Liver (tissue), 9 donors: ENCODE data around the gene OTUD7B. TPM values are rescaled to one million over a fixed set of nuclear protein-coding genes. Genes with fewer than 3 reads are reported as not detected.
A peak's percentile ranks its signal among the peaks of the same experiment; 100 is the strongest.
"Not testable (repeated sequence)": the region's sequence is repeated elsewhere in the genome, so short reads cannot be mapped to it uniquely, and the experiment has no call there.

Experiments
- DNase-seq: peaks from one replicate; pipeline ENCODE4 v3.0.0-alpha.2; 2017; ENCODE audit warnings: low spot score
- H3K27ac ChIP-seq, 2 donors: one replicate each; pipeline ENCODE4 v1.7.0; 2013; ENCODE audit warnings: inconsistent platforms in 2 of 2, low read length in 2 of 2, control low read depth in 1 of 2, low read depth in 1 of 2, mild to moderate bottlenecking in 1 of 2
- H3K27me3 ChIP-seq, 4 donors: one replicate each; pipeline versions ENCODE4 v1.6.1 to v1.7.0; 2013; ENCODE audit warnings: low read length in 3 of 4, inconsistent platforms in 1 of 4, mild to moderate bottlenecking in 1 of 4, moderate library complexity in 1 of 4; ENCODE audit not compliant: control insufficient read depth in 4 of 4, insufficient read depth in 4 of 4
- H3K36me3 ChIP-seq, 4 donors: one replicate each; pipeline versions ENCODE4 v1.6.1 to v1.7.0; 2013; ENCODE audit warnings: low read length in 3 of 4, mild to moderate bottlenecking in 3 of 4, low read depth in 1 of 4, moderate library complexity in 1 of 4; ENCODE audit not compliant: control insufficient read depth in 4 of 4, insufficient read depth in 3 of 4
- H3K4me1 ChIP-seq, 4 donors: one replicate each; pipeline versions ENCODE4 v1.6.1 to v1.7.0; 2013; ENCODE audit warnings: low read length in 3 of 4, mild to moderate bottlenecking in 3 of 4, moderate library complexity in 1 of 4; ENCODE audit not compliant: control insufficient read depth in 4 of 4, insufficient read depth in 4 of 4
- H3K4me3 ChIP-seq, 3 donors: one replicate each; pipeline versions ENCODE4 v1.6.1 to v1.7.0; 2013; ENCODE audit warnings: low read length in 3 of 3, control low read depth in 1 of 3, low read depth in 1 of 3, mild to moderate bottlenecking in 1 of 3
- H3K9ac ChIP-seq, 2 donors: one replicate each; pipeline ENCODE4 v1.7.0; 2013; ENCODE audit warnings: low read length in 2 of 2, mild to moderate bottlenecking in 2 of 2, moderate library complexity in 2 of 2, control low read depth in 1 of 2, low read depth in 1 of 2
- H3K9me3 ChIP-seq, 4 donors: one replicate each; pipeline versions ENCODE4 v1.6.1 to v1.7.0; 2013; ENCODE audit warnings: low read length in 3 of 4; ENCODE audit not compliant: control insufficient read depth in 4 of 4
- ATF3 ChIP-seq: IDR thresholded peaks from 2 replicates; pipeline ENCODE4 v1.6.1; 2016; ENCODE audit warnings: antibody characterized with exemption
- CTCF ChIP-seq: fragments of 150-350 bp; IDR thresholded peaks from 2 replicates; pipeline ENCODE4 v1.5.1; 2017; ENCODE audit warnings: improper control_type of control experiment, low read depth, low read length; ENCODE audit not compliant: missing input control
- FOXA1 ChIP-seq: IDR thresholded peaks from 2 replicates; pipeline ENCODE4 v1.6.1; 2016; ENCODE audit warnings: antibody characterized with exemption
- FOXA2 ChIP-seq: IDR thresholded peaks from 2 replicates; pipeline ENCODE4 v1.6.1; 2016; ENCODE audit warnings: antibody characterized with exemption
- GABPA ChIP-seq, 2 donors: IDR thresholded peaks in 1 of 2; conservative IDR thresholded peaks in 1 of 2; 2 replicates each; pipeline ENCODE4 v1.6.1; 2016; ENCODE audit warnings: antibody characterized with exemption in 2 of 2, mild to moderate bottlenecking in 1 of 2, moderate library complexity in 1 of 2
- HNF4A ChIP-seq, 2 donors: conservative IDR thresholded peaks; 2 replicates each; pipeline ENCODE4 v1.6.1; 2016; ENCODE audit warnings: antibody characterized with exemption in 2 of 2, mild to moderate bottlenecking in 2 of 2
- HNF4G ChIP-seq: IDR thresholded peaks from 2 replicates; pipeline ENCODE4 v1.6.1; 2016; ENCODE audit warnings: antibody characterized with exemption
- JUND ChIP-seq, 2 donors: IDR thresholded peaks; 2 replicates each; pipeline ENCODE4 v1.6.1; 2016; ENCODE audit warnings: antibody characterized with exemption in 2 of 2
- MAX ChIP-seq: IDR thresholded peaks from 2 replicates; pipeline ENCODE4 v1.6.1; 2016; ENCODE audit warnings: antibody characterized with exemption
- NR2F2 ChIP-seq: IDR thresholded peaks from 2 replicates; pipeline ENCODE4 v1.6.1; 2016; ENCODE audit warnings: antibody characterized with exemption
- RAD21 ChIP-seq, 2 donors: IDR thresholded peaks; 2 replicates each; pipeline ENCODE4 v1.6.1; 2016; ENCODE audit warnings: antibody characterized with exemption in 2 of 2, mild to moderate bottlenecking in 2 of 2
- REST ChIP-seq: IDR thresholded peaks from 2 replicates; pipeline ENCODE4 v1.6.1; 2016; ENCODE audit warnings: antibody characterized with exemption, mild to moderate bottlenecking
- RXRA ChIP-seq, 2 donors: IDR thresholded peaks; 2 replicates each; pipeline ENCODE4 v1.6.1; 2017 to 2018; ENCODE audit warnings: antibody characterized with exemption in 2 of 2, mild to moderate bottlenecking in 1 of 2
- SP1 ChIP-seq: IDR thresholded peaks from 2 replicates; pipeline ENCODE4 v1.6.1; 2018; ENCODE audit warnings: antibody characterized with exemption, mild to moderate bottlenecking
- TAF1 ChIP-seq: conservative IDR thresholded peaks from 2 replicates; pipeline ENCODE4 v1.6.1; 2016; ENCODE audit warnings: antibody characterized with exemption, mild to moderate bottlenecking
- YY1 ChIP-seq: IDR thresholded peaks from 2 replicates; pipeline ENCODE4 v1.6.1; 2016; ENCODE audit warnings: antibody characterized with exemption, mild to moderate bottlenecking
- ZBTB33 ChIP-seq: IDR thresholded peaks from 2 replicates; pipeline ENCODE4 v1.6.1; 2016; ENCODE audit warnings: antibody characterized with exemption
- WGBS: extraction: QIAGEN DNeasy Blood & Tissue Kit; methylation state at CpG from one replicate; pipeline ENCODE4 v1.1.7; 2013; 5-methylcytosine and 5-hydroxymethylcytosine counted together
- polyA plus RNA-seq, 2 donors: library from polyadenylated mRNA; stranded (reverse) in 1 of 2; unstranded in 1 of 2; fragments of 200-250 nt in 1 of 2; fragments of >200 nt in 1 of 2; fragmentation: Nextera tagmentation in 1 of 2; extraction: Ambion mirVana in 1 of 2; gene quantifications; one replicate each; pipeline versions ENCODE4 v1.2.1 to v1.2.3, GENCODE V29; 2013 to 2015
- total RNA-seq, 2 donors: library from RNA; depleted of rRNA; stranded (reverse); fragments of >200 nt; gene quantifications; one replicate each; pipeline ENCODE4 v1.2.3, GENCODE V29; 2014
- donor health status: healthy.
- donor health status: healthy.
- donor health status: healthy.
- donor health status: healthy.
- donor health status: healthy.

OTUD7B gene
- total and polyA plus RNA-seq, 4 donors = 2.1 to 19.2 (median 6.9) TPM

DNA sequence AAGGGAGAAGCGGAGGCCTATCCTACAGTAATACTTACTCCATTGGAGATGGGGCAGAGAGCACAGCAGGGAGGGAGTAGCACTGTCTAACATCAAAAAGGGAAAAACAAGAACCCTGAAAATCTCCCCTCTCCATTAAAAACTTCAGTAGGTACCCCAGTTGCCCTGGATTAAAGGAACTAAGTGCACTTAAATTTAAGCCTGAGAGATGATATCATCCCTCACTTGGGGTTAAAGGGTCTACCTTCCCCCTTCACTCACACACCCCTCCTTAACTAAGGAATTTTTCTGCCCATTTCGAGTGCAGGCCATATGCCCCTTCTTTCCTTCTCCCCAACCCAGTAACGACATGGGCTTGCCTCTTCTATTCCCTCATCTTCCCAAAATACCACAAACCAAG is 70.1 kb downstream of the OTUD7B start (continued):
- TF ChIP-seq YY1 (no peak), CTCF (no peak), TAF1 (no peak)

GRCh38 chr1:149938668-149939003 is 71.9 kb downstream of the OTUD7B start:
- not testable (repeated sequence) for DNase-seq, H3K27me3 ChIP-seq, H3K36me3 ChIP-seq, H3K9ac ChIP-seq, H3K9me3 ChIP-seq
- WGBS = 60% methylated on average over 13 of the region's 13 CpGs
- H3K4me1 ChIP-seq = peaks cover 9 to 28% (median 12%) of the 10 kb centered on the region in 4 donors
- H3K27ac ChIP-seq = peak overlapping the region; percentile 84 to 87
- peak overlapping the region in 2 of 3 donors; percentile 16 to 45 for H3K4me3 ChIP-seq

DNA sequence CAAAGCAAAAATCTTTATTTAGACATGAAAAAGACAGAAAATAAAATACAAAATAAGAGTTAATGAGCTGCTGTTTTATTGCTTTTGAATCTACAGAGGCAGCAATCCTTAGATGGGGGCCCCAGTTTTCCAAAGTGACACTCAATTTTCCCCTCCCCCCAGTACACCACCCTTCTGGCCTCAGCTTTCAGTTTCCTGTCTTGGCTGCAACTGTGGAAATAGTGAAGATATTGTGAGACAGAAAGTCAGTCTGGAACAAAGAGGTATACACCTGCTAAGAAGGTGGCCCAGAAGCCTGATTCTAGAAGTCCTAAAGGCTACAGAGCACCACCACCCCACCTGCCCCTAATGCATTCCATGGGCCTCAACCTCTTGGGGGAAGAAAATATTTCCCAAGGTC is 72.8 kb downstream of the OTUD7B start:
- Histone ChIP-seq H3K4me3 (no peak overlapping the region), H3K36me3 (no peaks in the 10 kb centered on the region), H3K9me3 (no peaks in the 10 kb centered on the region), H3K4me1 (peaks cover 9 to 28% (median 12%) of the 10 kb centered on the region in 4 donors), H3K27me3 (no peaks in the 10 kb centered on the region), H3K9ac (no peak overlapping the region), H3K27ac (no peak overlapping the region)
- DNase-seq = no peak
- TF ChIP-seq FOXA2 = no peak
- no peak for TF ChIP-seq RXRA (IDR thresholded peaks at IDR 0.05)
- no peak for TF ChIP-seq RAD21 (IDR thresholded peaks at IDR 0.05)
- no peak for TF ChIP-seq FOXA1
- no peak for TF ChIP-seq JUND (IDR thresholded peaks at IDR 0.05)
- TF ChIP-seq MAX = no peak
- no peak for TF ChIP-seq YY1
- no peak for TF ChIP-seq ZBTB33
- no peak for TF ChIP-seq GABPA (IDR thresholded peaks at IDR 0.05 in 1 of 2, conservative IDR thresholded peaks at IDR 0.05 in 1 of 2)
- no peak for TF ChIP-seq NR2F2
- no peak for TF ChIP-seq HNF4G
- TF ChIP-seq TAF1 = no peak
- TF ChIP-seq REST = no peak
- no peak for TF ChIP-seq ATF3
- TF ChIP-seq SP1 = no peak
- TF ChIP-seq CTCF = no peak
- TF ChIP-seq HNF4A (conservative IDR thresholded peaks at IDR 0.05) = no peak
